ENCODE measurements around the gene RTCB. TPM values are rescaled to one million over a fixed set of nuclear protein-coding genes. Genes with fewer than 3 reads are reported as not detected.
A peak's percentile ranks its signal among the peaks of the same experiment; 100 is the strongest.
"Not testable (repeated sequence)": the region's sequence is repeated elsewhere in the genome, so short reads cannot be mapped to it uniquely, and the experiment has no call there.

RTCB gene
- total RNA-seq, 1 donor from 2014 or later = 215 TPM

DNA sequence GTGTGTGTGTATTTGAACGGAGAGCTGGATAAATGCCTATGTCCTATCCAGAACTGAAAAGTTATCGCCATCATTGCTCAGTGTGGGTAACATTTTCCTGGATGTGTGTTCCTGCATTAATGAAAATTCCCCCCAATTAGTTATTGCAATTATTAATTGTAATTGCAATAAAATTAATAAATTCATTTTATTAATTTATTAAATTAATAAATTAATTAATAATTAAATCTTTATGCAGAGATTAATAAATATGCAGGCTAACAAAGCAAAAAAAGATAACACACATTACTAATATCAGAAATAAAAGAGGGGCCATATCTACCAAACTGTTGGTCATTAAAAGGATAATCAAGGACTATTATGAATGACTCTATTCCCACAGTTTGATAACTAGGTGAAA lies 50.8 kb downstream of the RTCB start:
- Histone ChIP-seq H2AFZ (replicated peaks) (no peak overlapping the region), H3K79me2 (ENCODE audit: low read depth) (no peaks in the 10 kb centered on the region), H3K36me3 (no peaks in the 10 kb centered on the region), H3F3A (ENCODE audit: low read depth) (no peaks in the 10 kb centered on the region), H3K9ac (no peak overlapping the region), H3K27me3 (peaks cover 7% of the 10 kb centered on the region), H4K20me1 (ENCODE audit: low read depth) (no peaks in the 10 kb centered on the region), H3K27ac (no peak overlapping the region), H3K4me2 (no peak overlapping the region), H3K4me3 (no peak overlapping the region), H3K9me3 (ENCODE audit: low read depth) (no peaks in the 10 kb centered on the region), H3K4me1 (no peaks in the 10 kb centered on the region)
- Mint-ChIP-seq H3K27me3 (ENCODE audit: insufficient read depth, low read depth) (peaks cover 5% of the 10 kb centered on the region), H3K27ac (no peak overlapping the region), H3K36me3 (peaks cover 1% of the 10 kb centered on the region), H3K9me3 (no peaks in the 10 kb centered on the region), H3K4me3 (no peak overlapping the region), H3K4me1 (peaks cover 27% of the 10 kb centered on the region)
- TF ChIP-seq EZH2phosphoT487 (IDR thresholded peaks at IDR 0.05) (no peak), EZH2 (IDR thresholded peaks at IDR 0.05) (no peak)
- TF ChIP-seq, protein P1, sequence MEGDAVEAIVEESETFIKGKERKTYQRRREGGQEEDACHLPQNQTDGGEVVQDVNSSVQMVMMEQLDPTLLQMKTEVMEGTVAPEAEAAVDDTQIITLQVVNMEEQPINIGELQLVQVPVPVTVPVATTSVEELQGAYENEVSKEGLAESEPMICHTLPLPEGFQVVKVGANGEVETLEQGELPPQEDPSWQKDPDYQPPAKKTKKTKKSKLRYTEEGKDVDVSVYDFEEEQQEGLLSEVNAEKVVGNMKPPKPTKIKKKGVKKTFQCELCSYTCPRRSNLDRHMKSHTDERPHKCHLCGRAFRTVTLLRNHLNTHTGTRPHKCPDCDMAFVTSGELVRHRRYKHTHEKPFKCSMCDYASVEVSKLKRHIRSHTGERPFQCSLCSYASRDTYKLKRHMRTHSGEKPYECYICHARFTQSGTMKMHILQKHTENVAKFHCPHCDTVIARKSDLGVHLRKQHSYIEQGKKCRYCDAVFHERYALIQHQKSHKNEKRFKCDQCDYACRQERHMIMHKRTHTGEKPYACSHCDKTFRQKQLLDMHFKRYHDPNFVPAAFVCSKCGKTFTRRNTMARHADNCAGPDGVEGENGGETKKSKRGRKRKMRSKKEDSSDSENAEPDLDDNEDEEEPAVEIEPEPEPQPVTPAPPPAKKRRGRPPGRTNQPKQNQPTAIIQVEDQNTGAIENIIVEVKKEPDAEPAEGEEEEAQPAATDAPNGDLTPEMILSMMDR (IDR thresholded peaks at IDR 0.05) = no peak
- DNase-seq (ENCODE audit: low spot score) = no peak

- not testable (repeated sequence) for H3K27ac ChIP-seq; H3K27me3 Mint-ChIP-seq (ENCODE audit: insufficient read depth, low read depth); H3K36me3 Mint-ChIP-seq; H3K9me3 Mint-ChIP-seq; H3F3A ChIP-seq (ENCODE audit: low read depth); H3K9ac ChIP-seq; H4K20me1 ChIP-seq (ENCODE audit: low read depth); H3K79me2 ChIP-seq (ENCODE audit: low read depth); H2AFZ ChIP-seq (replicated peaks); H3K4me3 ChIP-seq; H3K9me3 ChIP-seq (ENCODE audit: low read depth); DNase-seq (ENCODE audit: low spot score); H3K4me1 ChIP-seq; H3K4me3 Mint-ChIP-seq; H3K36me3 ChIP-seq; H3K27me3 ChIP-seq; H3K27ac Mint-ChIP-seq; H3K4me2 ChIP-seq
- peaks cover 27% of the 10 kb centered on the region for H3K4me1 Mint-ChIP-seq
These were observed 52.0 kb downstream of the RTCB start for GRCh38 chr22:32360096-32360495.

- H4K20me1 ChIP-seq (ENCODE audit: low read depth); H3K9me3 Mint-ChIP-seq; DNase-seq (ENCODE audit: low spot score); H2AFZ ChIP-seq (replicated peaks); H3K27me3 ChIP-seq; H3K36me3 ChIP-seq; H3K4me2 ChIP-seq; H3K27ac ChIP-seq; H3K9ac ChIP-seq; H3K27me3 Mint-ChIP-seq (ENCODE audit: insufficient read depth, low read depth); H3K4me3 Mint-ChIP-seq; H3K79me2 ChIP-seq (ENCODE audit: low read depth); H3K4me1 ChIP-seq; H3K36me3 Mint-ChIP-seq; H3F3A ChIP-seq (ENCODE audit: low read depth); H3K9me3 ChIP-seq (ENCODE audit: low read depth); H3K4me3 ChIP-seq: not testable (repeated sequence)
- Mint-ChIP-seq H3K27ac (peak within 1 kb of the TSS; percentile 48), H3K4me1 (peaks cover 20% of the 10 kb centered on the region)
These were observed 54.5 kb downstream of the RTCB start, which contains the start of gene RFPL3 for GRCh38 chr22:32357567-32357966. Gene RFPL3, plus strand, starts transcription at chr22:32357867. Its CDS starts 205 bp downstream, at chr22:32358072.

- H4K20me1 ChIP-seq (ENCODE audit: low read depth) = no peaks in the 10 kb centered on the region
- H3F3A ChIP-seq (ENCODE audit: low read depth) = no peaks in the 10 kb centered on the region
- DNase-seq (ENCODE audit: low spot score) = peak; percentile 45
- no peaks in the 10 kb centered on the region for H3K36me3 ChIP-seq
- no peak overlapping the region for H3K4me2 ChIP-seq
- no peak overlapping the region for H3K4me3 Mint-ChIP-seq
- no peak overlapping the region for H3K4me3 ChIP-seq
- H3K79me2 ChIP-seq (ENCODE audit: low read depth) = no peaks in the 10 kb centered on the region
- H3K27ac Mint-ChIP-seq = no peak overlapping the region
- no peaks in the 10 kb centered on the region for H3K9me3 ChIP-seq (ENCODE audit: low read depth)
- H3K27me3 ChIP-seq = no peaks in the 10 kb centered on the region
- H3K9me3 Mint-ChIP-seq = peaks cover 2% of the 10 kb centered on the region
- no peak overlapping the region for H3K27ac ChIP-seq
- H2AFZ ChIP-seq (replicated peaks) = no peak overlapping the region
- H3K4me1 Mint-ChIP-seq = peaks cover 13% of the 10 kb centered on the region
- no peaks in the 10 kb centered on the region for H3K4me1 ChIP-seq
- H3K36me3 Mint-ChIP-seq = peaks cover 1% of the 10 kb centered on the region
- H3K27me3 Mint-ChIP-seq (ENCODE audit: insufficient read depth, low read depth) = peaks cover 3% of the 10 kb centered on the region
- TF ChIP-seq, protein P1 (IDR thresholded peaks at IDR 0.05) = peak; percentile 30
- no peak for TF ChIP-seq EZH2phosphoT487 (IDR thresholded peaks at IDR 0.05)
- no peak for TF ChIP-seq EZH2 (IDR thresholded peaks at IDR 0.05)
- no peak overlapping the region for H3K9ac ChIP-seq
These were observed 56.3 kb downstream of the RTCB start for GRCh38 chr22:32355760-32356159.

All from neural progenitor cell (in vitro differentiated cells).